Heart right ventricle (tissue), 16 donors: ENCODE results near the gene ZNF441. TPM values are rescaled to one million over a fixed set of nuclear protein-coding genes. Genes with fewer than 3 reads are reported as not detected.

Experiments
- ATAC-seq, 8 donors: fragments of 200-7000 bp; cut with Tn5 transposase; one replicate each; pipeline ENCODE4 v1.9.1; 2020; ENCODE audit warnings: mild to moderate bottlenecking in 8 of 8, moderate library complexity in 8 of 8, moderate number of reproducible peaks in 1 of 8
- DNase-seq, 2 donors: peaks; one replicate each; pipeline ENCODE4 v3.0.0-alpha.2; 2020
- H3K27ac ChIP-seq, 10 donors: fragments of 200-600 bp; sonication (generic) in 2 of 10; one replicate each; pipeline versions ENCODE4 v1.5.0 to v1.8.0; 2020 to 2022; ENCODE audit warnings: mild to moderate bottlenecking in 3 of 10
- H3K27me3 ChIP-seq, 7 donors: fragments of 200-600 bp; one replicate each; pipeline ENCODE4 v1.8.0; 2021 to 2022; ENCODE audit warnings: mild to moderate bottlenecking in 2 of 7
- H3K36me3 ChIP-seq, 9 donors: fragments of 200-600 bp; sonication (generic) in 1 of 9; one replicate each; pipeline versions ENCODE4 v1.5.0 to v1.8.0; 2020 to 2022; ENCODE audit warnings: mild to moderate bottlenecking in 2 of 9
- H3K4me1 ChIP-seq, 9 donors: fragments of 200-600 bp; sonication (generic) in 1 of 9; one replicate each; pipeline versions ENCODE4 v1.5.0 to v1.8.0; 2020 to 2022; ENCODE audit warnings: mild to moderate bottlenecking in 4 of 9
- H3K4me3 ChIP-seq, 10 donors: fragments of 200-600 bp; sonication (generic) in 2 of 10; one replicate each; pipeline versions ENCODE4 v1.5.0 to v1.8.0; 2020 to 2022; ENCODE audit warnings: mild to moderate bottlenecking in 7 of 10, moderate library complexity in 2 of 10
- H3K9me3 ChIP-seq, 11 donors: fragments of 200-600 bp in 10 of 11; sonication (generic) in 2 of 11; one replicate each; pipeline versions ENCODE4 v1.5.0 to v1.8.0; 2013 to 2022; ENCODE audit warnings: mild to moderate bottlenecking in 2 of 11, control low read depth in 1 of 11, moderate library complexity in 1 of 11
- WGBS, 2 donors: extraction: QIAGEN DNeasy Blood & Tissue Kit; methylation state at CpG; one replicate each; pipeline ENCODE4 v1.1.7; 2013; ENCODE audit warnings: inconsistent platforms in 1 of 2; 5-methylcytosine and 5-hydroxymethylcytosine counted together
- intact Hi-C, 10 donors: fragments of 100-400 bp; cut with DNase I; formaldehyde crosslinking; loops; one replicate each; pipeline versions ENCODE4 v1.11.1 to v1.14.2; 2022
- polyA plus RNA-seq, 2 donors: library from polyadenylated mRNA; stranded (reverse); fragments of 200-250 nt; gene quantifications; one replicate each; pipeline ENCODE4 v1.2.3, GENCODE V29; 2013
- total RNA-seq, 10 donors: library from RNA; stranded (reverse); fragmentation: NEBNext Ultra II Directional in 3 of 10; extraction: Animal tissue kit (Norgen Biotek cat#: 25700) in 3 of 10; gene quantifications; one replicate each; pipeline versions ENCODE4 v1.2.1 to v1.2.4, GENCODE V29; 2021 to 2023
- TF ChIP-seq, protein P1 (sequence below), 9 donors: fragments of 200-600 bp; sonication (generic) in 2 of 9; IDR thresholded peaks; one replicate each; pipeline versions ENCODE4 v1.5.0 to v1.8.0; 2021 to 2022; ENCODE audit warnings: antibody characterized with exemption in 9 of 9, mild to moderate bottlenecking in 5 of 9, moderate library complexity in 1 of 9
- donor health status: Arrhythmogenic right ventricular cardiomyopathy.
- donor health status: ischemic (EF 13 %, LVEDD 7.1; RV severe dilation, severe dysfunction).
- donor health status: healthy with polysubstance abuse.
- donor health status: DM: no; HTN: yes; CAD: no.
- donor health status: DM: no; HTN: no; CAD: no.
- donor health status: ischemic (EF 25% LVEDD 6.9; RV normal size, moderate dysfunction).
- donor health status: ischemic (EF 25% LVEDD 5.7; RV mildly dilated, moderate dysfunction).
- donor health status: healthy.
- donor health status: DM: yes; HTN: yes; CAD: no.
- donor health status: Ischemic cardiomyopathy.
- donor health status: ischemic (EF 35%, LVEDD 5.7; RV mildly dilated, moderate dysfunction).
- donor health status: nonischemic (EF 11% LVEDD 7.7; RV severe dilation, severe dysfunction).
- donor health status: DM: yes; HTN: yes; CAD: no.
- donor health status: PGD.
- donor health status: ischemic (EF 29% LVEDD 5.4; RV normal size, mild dysfunction).
- donor health status: nonischemic (EF 23%, LVEDD 6.1; RV moderate dilation, normal function).

ZNF441 gene
- total and polyA plus RNA-seq, 12 donors: 1.7 to 7.0 (median 5.2) TPM

DNA sequence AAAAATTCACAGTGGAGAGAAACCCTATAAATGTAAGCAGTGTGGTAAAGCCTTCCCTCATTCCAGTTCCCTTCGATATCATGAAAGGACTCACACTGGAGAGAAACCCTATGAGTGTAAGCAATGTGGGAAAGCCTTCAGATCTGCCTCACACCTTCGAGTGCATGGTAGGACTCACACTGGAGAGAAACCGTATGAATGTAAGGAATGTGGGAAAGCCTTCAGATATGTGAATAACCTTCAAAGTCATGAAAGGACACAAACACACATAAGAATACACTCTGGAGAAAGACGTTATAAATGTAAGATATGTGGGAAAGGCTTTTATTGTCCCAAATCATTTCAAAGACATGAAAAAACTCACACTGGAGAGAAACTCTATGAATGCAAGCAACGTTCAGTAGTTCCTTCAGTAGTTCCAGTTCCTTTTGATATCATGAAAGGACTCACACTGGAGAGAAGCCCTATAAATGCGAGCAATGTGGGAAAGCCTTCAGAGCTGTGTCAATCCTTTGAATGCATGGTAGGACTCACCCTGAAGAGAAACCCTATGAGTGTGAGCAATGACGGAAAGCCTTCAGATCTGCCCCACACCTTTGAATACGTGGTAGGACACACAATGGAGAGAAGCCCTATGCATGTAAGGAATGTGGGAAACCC is 65.6 kb downstream of the ZNF441 start:
- TF ChIP-seq, protein P1, sequence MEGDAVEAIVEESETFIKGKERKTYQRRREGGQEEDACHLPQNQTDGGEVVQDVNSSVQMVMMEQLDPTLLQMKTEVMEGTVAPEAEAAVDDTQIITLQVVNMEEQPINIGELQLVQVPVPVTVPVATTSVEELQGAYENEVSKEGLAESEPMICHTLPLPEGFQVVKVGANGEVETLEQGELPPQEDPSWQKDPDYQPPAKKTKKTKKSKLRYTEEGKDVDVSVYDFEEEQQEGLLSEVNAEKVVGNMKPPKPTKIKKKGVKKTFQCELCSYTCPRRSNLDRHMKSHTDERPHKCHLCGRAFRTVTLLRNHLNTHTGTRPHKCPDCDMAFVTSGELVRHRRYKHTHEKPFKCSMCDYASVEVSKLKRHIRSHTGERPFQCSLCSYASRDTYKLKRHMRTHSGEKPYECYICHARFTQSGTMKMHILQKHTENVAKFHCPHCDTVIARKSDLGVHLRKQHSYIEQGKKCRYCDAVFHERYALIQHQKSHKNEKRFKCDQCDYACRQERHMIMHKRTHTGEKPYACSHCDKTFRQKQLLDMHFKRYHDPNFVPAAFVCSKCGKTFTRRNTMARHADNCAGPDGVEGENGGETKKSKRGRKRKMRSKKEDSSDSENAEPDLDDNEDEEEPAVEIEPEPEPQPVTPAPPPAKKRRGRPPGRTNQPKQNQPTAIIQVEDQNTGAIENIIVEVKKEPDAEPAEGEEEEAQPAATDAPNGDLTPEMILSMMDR (IDR thresholded peaks at IDR 0.05): no peak
- DNase-seq (no peak), ATAC-seq (no peak)
- Histone ChIP-seq H3K27me3 (no peaks in the 10 kb centered on the region), H3K4me3 (no peak overlapping the region), H3K9me3 (peaks cover 0 to 94% (median 28%) of the 10 kb centered on the region in 11 donors), H3K27ac (no peak overlapping the region), H3K36me3 (peaks cover 4 to 75% (median 41%) of the 10 kb centered on the region in 9 donors), H3K4me1 (no peaks in the 10 kb centered on the region)
- whole genome bisulfite sequencing, 2 donors: 96 to 97% methylated on average over 8 of the region's 8 CpGs
- intact Hi-C loops: no loop called here

DNA sequence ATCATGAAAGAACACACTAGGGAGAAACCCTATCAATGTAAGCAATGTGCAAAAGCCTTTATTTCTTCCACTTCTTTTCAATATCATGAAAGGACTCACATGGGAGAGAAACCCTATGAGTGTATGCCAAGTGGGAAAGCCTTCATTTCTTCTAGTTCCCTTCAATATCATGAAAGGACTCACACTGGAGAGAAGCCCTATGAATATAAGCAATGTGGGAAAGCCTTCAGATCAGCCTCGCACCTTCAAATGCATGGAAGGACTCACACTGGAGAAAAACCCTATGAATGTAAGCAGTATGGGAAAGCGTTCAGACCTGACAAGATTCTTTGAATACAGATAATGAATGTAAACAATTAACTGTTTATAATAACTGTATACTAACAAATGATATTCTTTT is 66.7 kb downstream of the ZNF441 start:
- ATAC-seq (no peak), DNase-seq (no peak)
- Histone ChIP-seq H3K4me1 (no peaks in the 10 kb centered on the region), H3K27me3 (no peaks in the 10 kb centered on the region), H3K9me3 (peaks cover 0 to 87% (median 28%) of the 10 kb centered on the region in 11 donors), H3K27ac (no peak overlapping the region), H3K36me3 (peaks cover 4 to 63% (median 41%) of the 10 kb centered on the region in 9 donors), H3K4me3 (no peak overlapping the region)
- intact Hi-C loops: no loop called here
- 96 to 97% methylated on average over 2 of the region's 2 CpGs for WGBS, 2 donors
- TF ChIP-seq, protein P1 (IDR thresholded peaks at IDR 0.05): no peak

Other genes with a start within 250 kb of the ZNF441 start
- gene ECSIT, start 237.9 kb upstream of the ZNF441 start, total RNA-seq: 100 to 1,000 TPM in 9 of 10 donors, 10 to 100 TPM in 1; 86.8 to 162 (median 131) TPM
- 100 to 1,000 TPM; 164 to 226 TPM for gene ECSIT, start 237.9 kb upstream of the ZNF441 start, polyA plus RNA-seq
- gene CNN1, start 228.1 kb upstream of the ZNF441 start, total RNA-seq: 100 to 1,000 TPM in 7 of 10 donors, 10 to 100 TPM in 3; 63.4 to 267 (median 163) TPM
- gene CNN1, start 228.1 kb upstream of the ZNF441 start, polyA plus RNA-seq: 100 to 1,000 TPM; 114 to 678 TPM
- 10 to 100 TPM; 24.9 to 37.5 (median 30.9) TPM for gene ELOF1, start 207.8 kb upstream of the ZNF441 start, total RNA-seq
- 10 to 100 TPM; 52.2 to 91.0 TPM for gene ELOF1, start 207.8 kb upstream of the ZNF441 start, polyA plus RNA-seq
- 10 to 100 TPM in 1 of 10 donors, 1 to 10 TPM in 7, under 1 TPM in 2; 0.80 to 22.7 (median 2.0) TPM for gene ACP5, start 189.4 kb upstream of the ZNF441 start, total RNA-seq
- 1 to 10 TPM; 1.9 to 4.0 TPM for gene ACP5, start 189.4 kb upstream of the ZNF441 start, polyA plus RNA-seq
- 1 to 10 TPM; 5.3 to 9.8 (median 6.7) TPM for gene ZNF627, start 169.5 kb upstream of the ZNF441 start, total RNA-seq
- gene ZNF627, start 169.5 kb upstream of the ZNF441 start, polyA plus RNA-seq: 1 to 10 TPM; 3.6 to 4.1 TPM
- 1 to 10 TPM; 2.2 to 5.7 (median 3.3) TPM for gene ZNF823, start 28.1 kb upstream of the ZNF441 start, total RNA-seq
- gene ZNF823, start 28.1 kb upstream of the ZNF441 start, polyA plus RNA-seq: 1 to 10 TPM; 2.0 to 5.5 TPM
- gene ZNF491, start 31.5 kb downstream of the ZNF441 start, total RNA-seq: 1 to 10 TPM; 1.4 to 5.1 (median 2.6) TPM
- 1 to 10 TPM in 1 of 2 donors, under 1 TPM in 1; 0.67 to 4.0 TPM for gene ZNF491, start 31.5 kb downstream of the ZNF441 start, polyA plus RNA-seq
- 1 to 10 TPM; 2.9 to 5.5 (median 4.3) TPM for gene ZNF440, start 47.3 kb downstream of the ZNF441 start, total RNA-seq
- gene ZNF440, start 47.3 kb downstream of the ZNF441 start, polyA plus RNA-seq: 1 to 10 TPM; 1.6 to 9.5 TPM
- gene ZNF439, start 81.7 kb downstream of the ZNF441 start, total RNA-seq: 1 to 10 TPM; 2.5 to 4.9 (median 3.9) TPM
- 10 to 100 TPM in 1 of 2 donors, 1 to 10 TPM in 1; 2.6 to 15.4 TPM for gene ZNF439, start 81.7 kb downstream of the ZNF441 start, polyA plus RNA-seq
- gene ZNF69, start 120.8 kb downstream of the ZNF441 start, total RNA-seq: 1 to 10 TPM; 1.6 to 5.1 (median 4.3) TPM
- 1 to 10 TPM; 2.1 to 6.5 TPM for gene ZNF69, start 120.8 kb downstream of the ZNF441 start, polyA plus RNA-seq
- gene ZNF700, start 158.1 kb downstream of the ZNF441 start, total RNA-seq: 1 to 10 TPM; 2.8 to 5.0 (median 4.4) TPM
- 10 to 100 TPM in 1 of 2 donors, 1 to 10 TPM in 1; 2.4 to 11.3 TPM for gene ZNF700, start 158.1 kb downstream of the ZNF441 start, polyA plus RNA-seq
- gene ZNF763, start 198.0 kb downstream of the ZNF441 start, total RNA-seq: 1 to 10 TPM; 1.7 to 7.1 (median 4.8) TPM
- gene ZNF763, start 198.0 kb downstream of the ZNF441 start, polyA plus RNA-seq: 10 to 100 TPM in 1 of 2 donors, under 1 TPM in 1; 0.87 to 11.0 TPM